Activated CD4-positive, CD25-positive, alpha-beta regulatory T cell treated with anti-CD3 and anti-CD28 coated beads, Interleukin-2, amount 50 U/mL, for 24 hours (primary cell): ENCODE measurements around the gene AKT1.

ENCODE experiments used
- ATAC-seq, 2 donors: fragments of 150-1000 bp; cut with Tn5 transposase; one replicate each; pipeline ENCODE4 v1.10.0; 2021; ENCODE audit warnings: mild to moderate bottlenecking in 1 of 2, moderate library complexity in 1 of 2

The AKT1 gene

GRCh38 chr14:104784846-104785707 lies 10.5 kb downstream of the AKT1 start:
- ATAC-seq = no peak

DNA sequence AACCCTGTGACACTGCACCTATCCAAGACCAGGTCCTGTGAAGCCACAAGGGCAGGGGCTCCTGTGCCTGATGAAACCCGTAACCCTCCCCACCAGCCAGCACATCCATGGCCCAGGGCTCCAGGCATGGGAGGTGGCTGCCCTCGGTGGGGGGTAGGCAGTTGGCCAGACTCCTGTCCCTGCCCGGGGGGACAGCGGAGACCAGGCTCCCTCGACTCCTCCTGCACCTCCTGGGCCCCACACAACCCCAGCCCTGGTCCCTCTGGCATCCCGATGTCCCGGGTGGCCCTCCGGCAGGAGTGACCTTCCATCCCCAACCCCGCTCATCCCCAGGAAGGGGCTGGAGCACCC lies 11.4 kb downstream of the AKT1 start:
- ATAC-seq = no peak

- ATAC-seq = no peak
These were observed 11.9 kb downstream of the AKT1 start for GRCh38 chr14:104783484-104784217.

DNA sequence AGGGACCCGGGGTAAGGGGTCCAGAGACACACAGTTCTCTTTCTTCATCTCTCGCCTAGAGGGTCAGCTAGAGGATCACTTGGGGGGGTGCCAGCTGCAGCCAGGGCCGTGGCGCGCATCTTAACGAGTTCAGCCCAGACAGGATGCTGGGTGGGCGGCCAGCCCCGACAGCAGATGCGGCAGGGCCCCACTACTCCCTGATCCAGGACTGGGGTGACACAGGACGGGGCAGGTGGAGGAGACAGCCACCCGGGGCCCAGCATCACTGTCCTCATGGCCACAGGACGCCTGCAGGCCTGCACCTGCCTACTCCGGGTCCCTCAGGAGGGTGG lies 12.8 kb downstream of the AKT1 start:
- no peak for ATAC-seq

DNA sequence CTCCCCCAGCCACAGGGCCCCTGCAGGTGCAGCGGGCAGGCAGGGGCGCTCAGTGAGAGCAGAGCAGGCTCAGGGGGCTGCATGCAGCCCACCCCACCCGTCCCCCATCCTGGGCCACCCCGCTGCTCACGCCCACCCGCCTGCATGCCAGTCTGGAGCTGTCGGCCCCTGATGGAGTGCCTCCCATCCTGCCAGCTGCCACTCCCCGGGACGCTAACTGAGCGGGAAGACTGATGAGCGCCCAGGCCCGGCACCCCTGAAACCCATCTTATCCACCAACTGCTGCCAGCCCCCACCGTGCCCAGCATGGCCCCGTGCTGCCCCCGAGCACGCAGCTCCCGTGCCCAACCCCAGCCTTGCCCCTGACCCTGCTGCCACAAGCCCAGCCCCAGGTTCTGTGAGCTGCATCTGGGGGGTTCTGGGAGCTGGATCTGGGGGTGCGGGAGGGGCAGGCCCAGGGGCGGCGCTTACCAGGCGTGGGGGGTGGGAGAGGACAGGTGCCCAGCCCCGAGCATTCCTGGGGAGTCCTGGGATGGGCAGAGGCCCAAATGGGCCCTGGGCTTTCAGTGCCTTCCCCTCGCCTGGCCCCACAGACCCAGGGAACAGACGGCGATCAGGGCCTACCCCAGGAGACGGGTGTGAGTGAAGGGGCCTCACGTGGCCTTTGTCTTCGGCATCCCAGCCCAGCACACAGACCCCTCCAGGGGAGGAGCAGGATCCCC lies 13.3 kb downstream of the AKT1 start:
- no peak for ATAC-seq

DNA sequence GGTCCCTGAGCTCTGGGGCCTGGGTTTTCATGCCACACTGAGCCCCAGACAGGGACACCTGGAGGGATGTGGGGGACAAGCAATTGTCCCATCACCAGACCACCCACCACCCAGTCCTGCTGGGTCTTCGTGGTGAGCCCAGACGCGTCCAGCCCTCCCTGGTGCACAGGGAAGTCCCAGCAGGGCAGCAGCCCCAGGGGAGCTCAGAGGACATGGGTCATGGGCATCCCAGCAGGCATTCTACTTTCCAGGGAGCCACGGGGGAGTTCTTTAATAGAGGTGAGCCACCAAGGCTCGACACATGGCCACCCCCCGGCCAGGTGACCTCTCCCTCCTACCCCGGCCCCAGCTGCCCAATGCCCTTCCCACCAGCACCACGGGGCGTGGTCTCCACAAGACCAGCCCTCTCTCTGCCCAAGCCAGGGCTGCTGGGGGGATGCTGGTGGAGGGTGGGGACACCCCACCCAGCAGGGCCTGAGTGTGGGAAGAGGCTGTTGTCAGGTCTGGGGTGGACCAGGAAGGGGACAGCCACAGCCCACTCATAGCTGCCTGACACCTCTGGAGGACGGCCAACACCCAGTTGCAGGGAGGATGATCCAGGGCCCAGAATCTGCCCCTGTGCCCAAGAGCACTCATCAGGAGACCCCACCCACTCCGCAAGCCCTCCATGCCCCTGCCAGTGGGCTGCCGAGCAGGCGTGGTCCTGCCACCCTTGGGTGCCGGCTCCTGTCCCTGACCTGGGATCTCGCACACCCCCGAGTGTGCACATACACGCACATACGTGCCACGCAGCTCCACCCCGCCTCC lies 14.1 kb downstream of the AKT1 start:
- no peak for ATAC-seq

- no peak for ATAC-seq
These were observed 15.0 kb downstream of the AKT1 start for GRCh38 chr14:104780513-104781030.

DNA sequence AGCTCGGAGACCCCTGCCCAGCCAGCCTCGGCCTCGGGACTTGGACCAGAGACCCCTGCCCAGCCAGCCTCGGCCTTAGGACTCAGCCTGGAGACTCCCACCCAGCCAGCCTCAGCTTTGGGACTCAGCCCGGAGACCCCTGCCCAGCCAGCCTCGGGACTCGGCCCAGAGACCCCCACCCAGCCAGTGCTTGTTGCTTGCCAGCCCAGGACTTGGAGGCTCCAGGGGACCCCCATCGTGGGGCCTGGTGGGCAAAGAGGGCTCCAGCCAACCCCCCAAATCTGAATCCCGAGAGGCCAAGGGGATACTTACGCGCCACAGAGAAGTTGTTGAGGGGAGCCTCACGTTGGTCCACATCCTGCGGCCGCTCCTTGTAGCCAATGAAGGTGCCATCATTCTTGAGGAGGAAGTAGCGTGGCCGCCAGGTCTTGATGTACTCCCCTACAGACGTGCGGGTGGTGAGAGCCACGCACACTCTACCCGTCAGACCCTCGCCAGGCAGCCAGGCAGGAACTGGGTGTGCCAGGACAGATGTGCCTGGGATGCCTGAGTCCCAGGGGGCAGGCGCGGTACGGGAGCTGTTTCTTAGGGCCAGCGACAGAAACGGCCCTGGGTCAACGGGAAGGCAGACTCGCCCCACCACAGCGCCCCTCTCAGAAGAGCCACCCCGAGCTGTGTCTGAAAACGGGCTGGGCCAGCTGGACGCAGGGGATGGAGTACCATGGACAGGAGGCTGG lies 15.6 kb downstream of the AKT1 start:
- ATAC-seq = no peak

- ATAC-seq = no peak
These were observed 16.7 kb downstream of the AKT1 start for GRCh38 chr14:104778694-104779331.

- no peak for ATAC-seq
These were observed 17.7 kb downstream of the AKT1 start for GRCh38 chr14:104777808-104778249.

DNA sequence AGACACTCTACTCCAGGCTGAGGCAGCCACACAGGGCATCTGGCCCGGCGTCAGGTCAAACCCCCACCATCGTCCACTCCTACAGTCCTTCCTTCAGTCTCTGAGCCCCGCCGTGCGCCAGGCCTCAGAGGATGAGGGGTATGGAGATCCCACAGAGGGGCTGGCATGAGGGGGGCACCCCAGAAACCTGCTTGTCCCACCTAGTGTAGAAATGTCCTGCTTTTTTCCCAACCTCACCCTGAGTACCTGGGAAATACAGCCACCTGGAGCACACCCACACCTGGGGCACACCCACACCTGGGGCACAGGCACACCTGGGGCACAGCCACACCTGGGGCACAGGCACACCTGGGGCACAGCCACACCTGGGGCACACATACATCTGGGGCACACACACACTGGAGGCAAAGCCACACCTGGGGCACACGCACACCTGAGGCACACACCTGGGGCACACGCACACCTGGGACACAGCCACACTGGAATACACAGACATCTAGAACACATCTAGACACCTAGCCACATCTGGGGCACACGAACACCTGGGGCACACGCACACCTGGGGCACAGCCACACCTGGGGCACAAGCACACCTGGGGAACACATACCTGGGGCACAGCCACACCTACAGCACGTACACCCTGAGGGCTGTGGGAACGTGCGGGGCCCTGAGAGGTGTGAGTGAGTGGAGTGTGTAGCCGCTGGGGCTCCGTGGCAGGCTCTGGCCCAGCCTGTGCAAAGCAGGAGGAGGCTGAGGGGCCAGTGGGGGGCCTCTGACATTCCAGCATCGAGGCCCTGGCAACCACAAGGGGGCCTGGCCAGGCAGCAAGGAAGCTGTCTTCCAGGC lies 18.4 kb downstream of the AKT1 start:
- no peak for ATAC-seq

- no peak for ATAC-seq
These were observed 19.1 kb downstream of the AKT1 start for GRCh38 chr14:104776481-104776880.

DNA sequence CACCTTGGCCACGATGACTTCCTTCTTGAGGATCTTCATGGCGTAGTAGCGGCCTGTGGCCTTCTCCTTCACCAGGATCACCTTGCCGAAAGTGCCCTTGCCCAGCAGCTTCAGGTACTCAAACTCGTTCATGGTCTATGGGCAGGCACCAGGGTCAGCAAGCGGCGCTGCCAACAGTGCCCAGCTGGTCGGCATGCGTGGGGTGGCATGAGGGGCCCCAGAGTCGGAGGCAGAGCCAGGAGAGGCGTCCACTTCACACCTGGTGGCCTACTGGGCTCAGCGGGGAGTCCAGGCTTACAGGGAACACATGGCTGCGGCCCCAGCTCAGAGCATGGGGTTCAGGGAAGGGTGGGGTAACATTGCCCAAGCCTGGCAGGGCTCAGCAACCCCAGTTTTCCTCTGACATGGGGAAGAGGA lies 20.5 kb downstream of the AKT1 start:
- ATAC-seq = no peak

- no peak for ATAC-seq
These were observed 21.0 kb downstream of the AKT1 start for GRCh38 chr14:104774453-104775072.

GRCh38 chr14:104773505-104774452 lies 21.8 kb downstream of the AKT1 start:
- no peak for ATAC-seq

DNA sequence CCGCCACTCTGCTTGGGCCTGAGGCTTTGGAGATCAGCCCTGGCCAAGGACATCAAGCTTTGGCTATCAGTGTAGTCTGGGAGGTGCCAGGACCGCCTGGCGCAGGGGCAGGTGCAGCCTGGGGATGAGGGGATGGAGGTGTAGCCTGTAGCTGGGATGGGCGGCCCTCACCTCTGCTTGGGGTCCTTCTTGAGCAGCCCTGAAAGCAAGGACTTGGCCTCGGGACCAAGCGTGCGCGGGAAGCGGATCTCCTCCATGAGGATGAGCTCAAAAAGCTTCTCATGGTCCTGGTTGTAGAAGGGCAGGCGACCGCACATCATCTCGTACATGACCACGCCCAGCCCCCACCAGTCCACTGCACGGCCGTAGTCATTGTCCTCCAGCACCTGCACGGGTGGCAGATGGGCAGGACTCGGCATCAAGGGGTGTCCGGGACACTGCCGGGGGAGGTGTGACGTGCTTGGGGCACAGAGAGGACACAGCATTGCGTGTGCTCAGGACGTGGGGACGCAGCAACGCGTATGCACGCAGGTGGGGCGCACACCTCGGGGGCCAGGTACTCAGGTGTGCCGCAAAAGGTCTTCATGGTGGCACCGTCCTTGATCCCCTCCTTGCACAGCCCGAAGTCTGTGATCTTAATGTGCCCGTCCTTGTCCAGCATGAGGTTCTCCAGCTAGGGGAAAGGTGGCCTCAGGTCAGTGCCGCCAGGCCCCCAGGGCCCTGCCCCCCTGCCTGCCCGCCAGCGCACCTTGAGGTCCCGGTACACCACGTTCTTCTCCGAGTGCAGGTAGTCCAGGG lies 22.6 kb downstream of the AKT1 start:
- no peak for ATAC-seq

DNA sequence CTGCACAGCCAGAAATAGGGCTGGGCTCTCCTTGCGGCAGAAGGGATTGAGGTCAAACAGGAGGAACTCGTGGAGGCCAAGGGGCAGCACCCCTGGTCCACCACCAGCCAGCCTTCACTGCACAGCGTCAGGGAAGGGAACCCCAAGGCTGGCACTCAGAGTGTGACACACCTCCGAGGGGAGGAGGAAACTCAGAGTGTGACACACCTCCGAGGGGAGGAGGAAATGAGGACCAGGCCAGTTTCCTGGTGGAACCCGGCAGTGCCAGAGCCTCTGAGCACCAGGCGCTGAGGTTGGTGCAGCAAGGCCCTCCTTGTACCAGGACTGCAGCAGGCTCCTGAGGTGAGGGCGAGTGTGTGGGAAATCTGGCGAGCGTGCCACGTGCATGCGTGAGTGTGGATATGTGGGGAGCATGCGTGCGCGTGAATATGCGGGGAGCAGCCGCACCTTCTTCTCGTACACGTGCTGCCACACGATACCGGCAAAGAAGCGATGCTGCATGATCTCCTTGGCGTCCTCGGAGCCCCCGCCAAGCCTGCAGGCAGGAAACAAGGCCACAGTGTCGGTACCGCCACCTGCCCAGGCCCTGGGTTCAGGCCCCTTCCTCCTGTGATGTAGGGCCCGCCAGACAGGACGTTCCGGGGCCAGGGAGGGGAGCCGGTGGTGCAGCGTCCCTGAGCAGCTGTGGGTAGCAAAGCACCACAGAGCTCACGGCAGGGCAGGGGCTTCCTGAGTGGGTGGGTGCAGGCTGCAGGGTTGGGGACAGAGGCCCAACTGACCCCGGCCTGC lies 23.4 kb downstream of the AKT1 start:
- no peak for ATAC-seq
